ENCODE results near the gene WDR7. TPM values are rescaled to one million over a fixed set of nuclear protein-coding genes. Genes with fewer than 3 reads are reported as not detected.

Gene WDR7
- total RNA-seq, 1 experiment from 2014 or later = 7.8 TPM

- BruUV-seq (replicated peaks) = no TSS peak
- no peak for DNase-seq
- POLR2A ChIA-PET = no interaction called here
- intact Hi-C loops (cut with micrococcal nuclease; ENCODE audit: unreplicated experiment) = no loop called here
- TF ChIP-seq CTCF (IDR thresholded peaks at IDR 0.05; ENCODE audit: insufficient read depth in 1 of 2, low read depth in 1 of 2, low read length in 1 of 2, severe bottlenecking in 1 of 2, unreplicated experiment in 1 of 2) = no peak
- Mint-ChIP-seq H3K36me3 (ENCODE audit: insufficient read depth, unreplicated experiment) (no peaks in the 10 kb centered on the region), H3K4me1 (ENCODE audit: low read depth, unreplicated experiment) (no peaks in the 10 kb centered on the region), H3K27ac (ENCODE audit: unreplicated experiment) (no peak overlapping the region), H3K9me3 (ENCODE audit: unreplicated experiment) (no peaks in the 10 kb centered on the region), H3K27me3 (ENCODE audit: insufficient read depth, unreplicated experiment) (peaks cover 3% of the 10 kb centered on the region), H3K4me3 (ENCODE audit: unreplicated experiment) (no peak overlapping the region)
- H3K4me3 ChIP-seq (ENCODE audit: low read depth, low read length) = no peak overlapping the region
- CTCF ChIA-PET = no interaction called here
- no peaks in the 10 kb centered on the region for H3K36me3 ChIP-seq (ENCODE audit: control insufficient read depth, insufficient read depth, low read length)
- H3K4me1 ChIP-seq = no peaks in the 10 kb centered on the region
- no peaks in the 10 kb centered on the region for H3K9me3 ChIP-seq
- H3K27me3 ChIP-seq (replicated peaks; ENCODE audit: control insufficient read depth, insufficient read depth, low read length) = no peaks in the 10 kb centered on the region
Observed at GRCh38 chr18:57057890-57058289, 406.7 kb downstream of the WDR7 start.

DNA sequence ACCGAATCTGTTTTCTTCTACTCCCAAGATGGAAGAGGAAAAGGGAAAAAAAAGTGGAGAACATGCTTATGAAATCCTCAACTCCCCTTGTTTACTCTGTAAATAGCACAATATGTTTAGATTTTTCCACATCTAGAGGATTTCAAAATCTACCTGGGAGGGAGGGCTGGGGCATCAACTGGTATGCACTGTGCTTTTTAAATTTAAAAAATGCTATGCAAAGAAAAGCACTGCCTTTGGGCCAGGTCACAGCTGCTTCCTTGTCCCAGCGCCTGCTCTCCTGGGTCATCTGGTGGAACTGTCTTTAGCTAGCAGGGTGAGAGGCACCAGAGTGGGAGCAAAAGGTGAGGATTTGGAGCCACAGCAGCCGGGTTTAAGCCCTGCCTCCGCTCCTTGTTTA is 407.6 kb downstream of the WDR7 start:
- no TSS peak for BruUV-seq (replicated peaks)
- Histone ChIP-seq H3K27me3 (replicated peaks; ENCODE audit: control insufficient read depth, insufficient read depth, low read length) (no peaks in the 10 kb centered on the region), H3K4me1 (no peaks in the 10 kb centered on the region), H3K9me3 (no peaks in the 10 kb centered on the region), H3K36me3 (ENCODE audit: control insufficient read depth, insufficient read depth, low read length) (no peaks in the 10 kb centered on the region), H3K4me3 (ENCODE audit: low read depth, low read length) (no peak overlapping the region)
- ChIA-PET CTCF (no interaction called here), POLR2A (no interaction called here)
- DNase-seq = no peak
- no peaks in the 10 kb centered on the region for H3K9me3 Mint-ChIP-seq (ENCODE audit: unreplicated experiment)
- peaks cover 3% of the 10 kb centered on the region for H3K27me3 Mint-ChIP-seq (ENCODE audit: insufficient read depth, unreplicated experiment)
- H3K4me3 Mint-ChIP-seq (ENCODE audit: unreplicated experiment) = no peak overlapping the region
- intact Hi-C loops (cut with micrococcal nuclease; ENCODE audit: unreplicated experiment) = no loop called here
- no peaks in the 10 kb centered on the region for H3K4me1 Mint-ChIP-seq (ENCODE audit: low read depth, unreplicated experiment)
- no peak for TF ChIP-seq CTCF (IDR thresholded peaks at IDR 0.05; ENCODE audit: insufficient read depth in 1 of 2, low read depth in 1 of 2, low read length in 1 of 2, severe bottlenecking in 1 of 2, unreplicated experiment in 1 of 2)
- H3K27ac Mint-ChIP-seq (ENCODE audit: unreplicated experiment) = no peak overlapping the region
- no peaks in the 10 kb centered on the region for H3K36me3 Mint-ChIP-seq (ENCODE audit: insufficient read depth, unreplicated experiment)

DNA sequence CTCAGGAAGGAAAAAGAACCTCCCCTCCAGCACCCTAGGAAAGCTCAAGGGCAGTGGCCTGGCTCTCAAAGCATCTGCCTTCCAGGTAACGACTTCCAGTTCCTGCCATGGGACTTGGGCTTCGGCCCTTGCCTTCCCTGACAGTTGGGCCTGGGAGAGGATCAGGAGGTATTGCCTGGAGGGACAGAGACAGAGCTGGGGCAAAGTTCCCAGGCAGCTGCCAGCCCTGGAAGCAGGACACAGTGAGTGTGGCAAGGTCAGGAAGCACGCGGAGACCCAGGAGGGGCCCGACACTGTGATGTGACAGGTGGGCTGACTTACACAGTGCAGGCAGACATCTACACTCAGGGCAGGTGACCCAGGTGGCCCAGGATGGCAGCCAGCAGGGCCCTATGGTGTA is 408.2 kb downstream of the WDR7 start:
- Mint-ChIP-seq H3K4me3 (ENCODE audit: unreplicated experiment) (no peak overlapping the region), H3K9me3 (ENCODE audit: unreplicated experiment) (no peaks in the 10 kb centered on the region), H3K4me1 (ENCODE audit: low read depth, unreplicated experiment) (no peaks in the 10 kb centered on the region), H3K27ac (ENCODE audit: unreplicated experiment) (no peak overlapping the region), H3K27me3 (ENCODE audit: insufficient read depth, unreplicated experiment) (peaks cover 3% of the 10 kb centered on the region), H3K36me3 (ENCODE audit: insufficient read depth, unreplicated experiment) (no peaks in the 10 kb centered on the region)
- intact Hi-C loops (cut with micrococcal nuclease; ENCODE audit: unreplicated experiment) = no loop called here
- CTCF ChIA-PET = no interaction called here
- POLR2A ChIA-PET = no interaction called here
- DNase-seq = no peak
- no peaks in the 10 kb centered on the region for H3K27me3 ChIP-seq (replicated peaks; ENCODE audit: control insufficient read depth, insufficient read depth, low read length)
- H3K4me3 ChIP-seq (ENCODE audit: low read depth, low read length) = no peak overlapping the region
- no peak for TF ChIP-seq CTCF (IDR thresholded peaks at IDR 0.05; ENCODE audit: insufficient read depth in 1 of 2, low read depth in 1 of 2, low read length in 1 of 2, severe bottlenecking in 1 of 2, unreplicated experiment in 1 of 2)
- H3K36me3 ChIP-seq (ENCODE audit: control insufficient read depth, insufficient read depth, low read length) = no peaks in the 10 kb centered on the region
- no peaks in the 10 kb centered on the region for H3K9me3 ChIP-seq
- no TSS peak for BruUV-seq (replicated peaks)
- H3K4me1 ChIP-seq = no peaks in the 10 kb centered on the region
